Psoas muscle (tissue), 8 donors: ENCODE data around the gene PAX6. TPM values are rescaled to one million over a fixed set of nuclear protein-coding genes. Genes with fewer than 3 reads are reported as not detected.

ENCODE experiments used
- ATAC-seq, 4 donors: fragments of 200-7000 bp; cut with Tn5 transposase; one replicate each; pipeline ENCODE4 v1.9.1; 2020; ENCODE audit warnings: moderate library complexity in 3 of 4, mild to moderate bottlenecking in 2 of 4
- DNase-seq, 2 donors: peaks; one replicate each; pipeline ENCODE4 v3.0.0-alpha.2; 2020
- H3K27ac ChIP-seq: fragments of 200-600 bp; one replicate; pipeline ENCODE4 v1.8.0; 2022
- H3K27me3 ChIP-seq, 3 donors: fragments of 200-600 bp in 1 of 3; one replicate each; pipeline versions ENCODE4 v1.6.1 to v1.8.0; 2013 to 2022; ENCODE audit warnings: low read length in 2 of 3, mild to moderate bottlenecking in 2 of 3, moderate library complexity in 1 of 3; ENCODE audit not compliant: insufficient read depth in 3 of 3
- H3K36me3 ChIP-seq, 2 donors: fragments of 200-600 bp in 1 of 2; one replicate each; pipeline versions ENCODE4 v1.6.1 to v1.8.0; 2013 to 2022; ENCODE audit warnings: low read depth in 1 of 2, mild to moderate bottlenecking in 1 of 2, moderate library complexity in 1 of 2; ENCODE audit not compliant: insufficient read depth in 1 of 2
- H3K4me1 ChIP-seq: fragments of 200-600 bp; one replicate; pipeline ENCODE4 v1.8.0; 2022
- H3K4me3 ChIP-seq: fragments of 200-600 bp; one replicate; pipeline ENCODE4 v1.8.0; 2022; ENCODE audit warnings: mild to moderate bottlenecking
- H3K9me3 ChIP-seq: fragments of 200-600 bp; one replicate; pipeline ENCODE4 v1.8.0; 2022
- WGBS, 3 donors: extraction: QIAGEN DNeasy Blood & Tissue Kit; methylation state at CpG; one replicate each; pipeline versions ENCODE4 v1.1.6 to v1.1.7; 2013; 5-methylcytosine and 5-hydroxymethylcytosine counted together
- intact Hi-C, 2 donors: fragments of 100-400 bp; cut with DNase I; formaldehyde crosslinking; loops; one replicate each; pipeline versions ENCODE4 v1.11.0 to v1.14.2; 2022
- polyA plus RNA-seq, 3 donors: library from polyadenylated mRNA; stranded (reverse); fragments of 200-250 nt; gene quantifications; one replicate each; pipeline ENCODE4 v1.2.3, GENCODE V29; 2013
- total RNA-seq, 4 donors: library from RNA; stranded (reverse); fragmentation: NEBNext Ultra II Directional in 2 of 4; extraction: Animal tissue kit (Norgen Biotek cat#: 25700) in 2 of 4; gene quantifications; one replicate each; pipeline versions ENCODE4 v1.2.1 to v1.2.4, GENCODE V29; 2021 to 2023
- TF ChIP-seq, protein P1 (sequence below): fragments of 200-600 bp; IDR thresholded peaks from one replicate; pipeline ENCODE4 v1.8.0; 2022; ENCODE audit warnings: antibody characterized with exemption
- donor health status: healthy with polysubstance abuse.
- donor health status: DM: no; HTN: no; CAD: no; lungs with moderate emphysema.
- donor health status: Bipolar disorder and iron deficiency.
- donor health status: healthy.
- donor health status: DM: yes; HTN: yes; CAD: no.
- donor health status: DM: no; HTN: no; CAD: no.
- donor health status: DM: no; HTN: no; CAD: no.
- donor health status: DM: yes; HTN: yes; CAD: no.

Gene PAX6
- total and polyA plus RNA-seq, 7 donors = 0.75 TPM; not detected in 6

DNA sequence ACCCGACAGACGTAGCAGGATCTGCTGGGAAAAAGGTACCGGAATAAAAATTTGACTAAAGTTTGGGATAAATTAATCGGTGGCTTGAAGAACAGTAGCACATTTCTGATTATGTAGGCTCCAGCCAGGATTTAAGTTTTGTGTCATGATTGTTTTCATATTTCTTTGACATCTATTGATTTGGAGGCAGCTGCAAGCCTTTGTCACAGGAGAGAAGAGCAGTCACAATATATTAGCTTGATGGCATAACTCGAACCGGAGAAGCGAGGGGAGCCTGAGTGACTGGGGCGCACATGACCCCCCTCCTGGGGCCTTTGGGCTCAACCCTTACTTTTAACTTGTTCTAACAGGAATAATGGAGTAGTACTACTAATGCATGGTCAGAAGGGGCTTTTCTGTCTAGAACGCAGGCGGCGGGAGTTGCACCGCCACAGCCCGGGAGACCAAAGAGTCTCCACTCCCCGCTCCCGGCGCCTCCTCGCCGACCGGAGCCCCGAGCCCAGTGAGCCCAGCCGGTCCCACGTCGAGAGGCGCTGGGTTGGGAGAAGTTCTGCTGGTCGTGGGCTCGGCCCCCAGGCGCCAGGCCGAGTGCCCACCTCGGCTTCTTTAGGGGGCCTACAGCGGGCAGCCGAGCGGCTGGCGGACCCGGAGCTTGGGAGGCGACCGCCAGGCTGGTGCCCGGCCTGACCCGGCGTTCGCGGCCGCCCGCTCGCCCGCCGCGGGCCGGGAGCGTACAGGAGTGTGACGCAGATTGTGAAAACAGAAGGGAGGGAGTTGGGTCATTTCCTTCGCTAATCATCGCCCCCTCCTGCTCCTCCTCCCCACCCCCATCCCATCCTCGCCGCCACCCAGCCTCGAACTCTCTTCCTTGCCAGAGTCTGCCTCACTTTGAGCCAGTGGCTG, 15.7 kb upstream of the PAX6 start:
- Histone ChIP-seq H3K27ac (no peak overlapping the region), H3K27me3 (peaks cover 15 to 99% (median 51%) of the 10 kb centered on the region in 3 donors), H3K9me3 (no peaks in the 10 kb centered on the region), H3K36me3 (no peaks in the 10 kb centered on the region), H3K4me1 (no peaks in the 10 kb centered on the region), H3K4me3 (peak overlapping the region; percentile 33)
- intact Hi-C loops = no loop called here
- WGBS, 3 donors = 4 to 5% (median 4%) methylated on average over 44 to 55 of the region's 55 CpGs
- DNase-seq = no peak
- TF ChIP-seq, protein P1, sequence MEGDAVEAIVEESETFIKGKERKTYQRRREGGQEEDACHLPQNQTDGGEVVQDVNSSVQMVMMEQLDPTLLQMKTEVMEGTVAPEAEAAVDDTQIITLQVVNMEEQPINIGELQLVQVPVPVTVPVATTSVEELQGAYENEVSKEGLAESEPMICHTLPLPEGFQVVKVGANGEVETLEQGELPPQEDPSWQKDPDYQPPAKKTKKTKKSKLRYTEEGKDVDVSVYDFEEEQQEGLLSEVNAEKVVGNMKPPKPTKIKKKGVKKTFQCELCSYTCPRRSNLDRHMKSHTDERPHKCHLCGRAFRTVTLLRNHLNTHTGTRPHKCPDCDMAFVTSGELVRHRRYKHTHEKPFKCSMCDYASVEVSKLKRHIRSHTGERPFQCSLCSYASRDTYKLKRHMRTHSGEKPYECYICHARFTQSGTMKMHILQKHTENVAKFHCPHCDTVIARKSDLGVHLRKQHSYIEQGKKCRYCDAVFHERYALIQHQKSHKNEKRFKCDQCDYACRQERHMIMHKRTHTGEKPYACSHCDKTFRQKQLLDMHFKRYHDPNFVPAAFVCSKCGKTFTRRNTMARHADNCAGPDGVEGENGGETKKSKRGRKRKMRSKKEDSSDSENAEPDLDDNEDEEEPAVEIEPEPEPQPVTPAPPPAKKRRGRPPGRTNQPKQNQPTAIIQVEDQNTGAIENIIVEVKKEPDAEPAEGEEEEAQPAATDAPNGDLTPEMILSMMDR = no peak
- peak in 1 of 4 donors; percentile 31 for ATAC-seq

DNA sequence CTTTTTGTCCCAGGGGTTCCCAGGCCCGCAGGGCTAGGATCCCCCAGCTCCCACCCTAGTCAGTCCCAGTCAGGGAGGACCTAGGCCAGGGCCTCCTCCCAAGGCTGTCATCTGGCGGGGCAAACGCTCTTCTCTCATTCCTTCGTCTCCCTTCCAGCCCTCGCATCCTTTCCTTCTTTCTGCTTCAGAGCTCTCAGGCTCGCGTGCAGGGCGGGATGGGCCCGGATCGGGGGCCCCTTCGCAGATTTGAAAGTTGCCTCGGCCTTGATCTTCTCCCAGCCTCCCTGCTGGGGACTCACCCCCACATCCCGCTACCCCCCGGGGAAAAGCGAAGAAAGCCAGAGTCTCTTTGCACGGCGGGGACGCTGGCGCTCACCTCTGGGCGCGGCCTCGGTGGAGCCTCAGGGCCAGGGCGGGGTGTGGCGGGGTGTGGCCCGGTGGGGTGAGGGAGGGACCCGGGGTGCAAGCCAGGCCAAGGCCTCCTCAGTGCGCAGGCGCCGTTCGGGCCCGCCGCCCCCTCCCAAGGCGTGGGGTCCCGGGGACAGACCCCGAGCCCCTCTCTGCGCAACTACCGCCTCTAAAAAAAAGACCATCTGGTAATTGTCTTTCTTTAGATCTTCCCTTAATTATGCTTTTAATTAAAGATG, 14.8 kb upstream of the PAX6 start:
- H3K4me3 ChIP-seq = no peak overlapping the region
- no peaks in the 10 kb centered on the region for H3K9me3 ChIP-seq
- intact Hi-C loops = no loop called here
- no peak for DNase-seq
- TF ChIP-seq, protein P1 = no peak
- WGBS, 3 donors = 3 to 5% (median 4%) methylated on average over 36 to 37 of the region's 37 CpGs
- H3K27ac ChIP-seq = no peak overlapping the region
- no peaks in the 10 kb centered on the region for H3K36me3 ChIP-seq
- ATAC-seq = peak in 1 of 4 donors; percentile 45
- H3K4me1 ChIP-seq = no peaks in the 10 kb centered on the region
- peaks cover 14 to 100% (median 51%) of the 10 kb centered on the region in 3 donors for H3K27me3 ChIP-seq

DNA sequence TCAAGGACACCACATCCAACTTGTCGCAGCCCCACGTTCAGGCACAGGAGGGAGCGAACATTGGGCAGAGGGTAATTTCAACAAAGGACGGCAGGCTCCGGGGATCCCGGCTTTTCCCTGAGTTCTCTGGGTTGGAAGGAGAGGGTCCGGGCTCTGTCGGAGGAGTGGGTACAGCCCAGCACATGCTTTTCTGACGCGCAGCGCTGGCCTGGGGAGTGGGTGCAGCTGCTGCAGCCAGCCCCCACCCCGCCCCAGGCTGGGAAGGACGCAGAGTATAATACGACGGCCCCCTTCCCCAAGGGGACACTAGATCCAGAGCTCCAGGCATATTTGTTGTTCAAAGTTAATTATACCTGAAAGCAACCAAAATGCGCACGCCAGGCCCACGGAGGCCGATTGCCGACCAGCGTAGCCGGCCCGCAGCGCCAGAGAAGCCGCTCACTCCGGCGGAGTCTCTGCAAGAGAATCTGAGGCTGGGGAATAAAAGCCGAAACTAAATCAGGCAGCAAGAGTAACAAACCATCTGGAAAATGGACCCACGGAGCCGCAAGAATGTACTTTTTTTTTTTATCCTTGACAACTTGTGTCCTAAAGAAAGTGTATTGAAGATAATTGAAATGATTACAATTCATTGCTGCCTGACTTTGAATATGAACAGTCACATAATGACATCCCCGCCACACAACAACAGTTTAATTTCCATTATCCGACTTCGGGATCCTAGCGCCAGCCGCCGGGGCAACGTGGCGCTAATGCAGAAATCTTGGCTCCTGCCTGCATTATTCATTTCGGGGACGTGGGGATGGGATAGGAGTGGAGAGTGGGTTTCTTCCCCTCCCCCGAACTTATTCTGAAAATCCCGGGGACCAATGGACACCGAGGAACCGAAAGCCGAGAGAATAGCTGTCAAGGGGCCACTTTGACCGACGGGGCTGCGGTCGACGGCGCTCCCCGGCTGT, 14.0 kb upstream of the PAX6 start:
- TF ChIP-seq, protein P1 = no peak
- WGBS, 3 donors = 5 to 7% (median 6%) methylated on average over 50 to 52 of the region's 52 CpGs
- intact Hi-C loops = no loop called here
- Histone ChIP-seq H3K4me1 (no peaks in the 10 kb centered on the region), H3K4me3 (no peak overlapping the region), H3K36me3 (no peaks in the 10 kb centered on the region), H3K9me3 (no peaks in the 10 kb centered on the region), H3K27me3 (peaks cover 7 to 100% (median 56%) of the 10 kb centered on the region in 3 donors), H3K27ac (no peak overlapping the region)
- no peak for ATAC-seq
- no peak for DNase-seq

DNA sequence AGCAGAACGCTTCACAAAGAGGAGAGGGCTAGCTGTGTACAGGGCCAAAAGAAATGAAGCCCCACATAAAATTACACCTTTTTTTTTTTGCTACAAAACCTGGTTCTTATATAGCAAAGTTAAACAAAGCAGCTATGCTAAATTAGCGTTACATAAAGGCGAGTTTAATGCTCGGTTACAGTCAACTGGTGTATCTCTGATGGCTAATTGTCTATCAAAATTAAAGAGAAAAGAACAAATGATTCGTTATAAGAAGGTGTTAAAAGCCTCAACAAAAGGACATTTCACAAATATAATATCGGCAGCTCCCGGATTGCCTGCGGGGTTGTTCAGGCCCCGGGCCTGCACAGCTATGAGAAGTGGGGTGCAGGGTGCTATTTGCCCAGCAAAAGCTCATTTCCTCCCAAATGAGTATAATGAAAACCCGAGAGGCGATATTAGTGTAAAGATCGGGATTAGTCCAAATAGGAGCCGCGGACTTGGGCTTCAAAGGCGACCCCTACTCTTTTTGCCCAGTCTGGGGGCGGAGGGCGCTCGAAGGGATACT, 13.3 kb upstream of the PAX6 start:
- TF ChIP-seq, protein P1 = no peak
- WGBS, 3 donors = 11 to 13% (median 13%) methylated on average over 18 of the region's 18 CpGs
- intact Hi-C loops = no loop called here
- no peak for ATAC-seq
- no peaks in the 10 kb centered on the region for H3K4me1 ChIP-seq
- no peak overlapping the region for H3K4me3 ChIP-seq
- H3K36me3 ChIP-seq = no peaks in the 10 kb centered on the region
- H3K27me3 ChIP-seq = peaks cover 3 to 100% (median 64%) of the 10 kb centered on the region in 3 donors
- no peak overlapping the region for H3K27ac ChIP-seq
- DNase-seq = no peak
- H3K9me3 ChIP-seq = no peaks in the 10 kb centered on the region
